ENCODE measurements around the gene TRPM4.

DNA sequence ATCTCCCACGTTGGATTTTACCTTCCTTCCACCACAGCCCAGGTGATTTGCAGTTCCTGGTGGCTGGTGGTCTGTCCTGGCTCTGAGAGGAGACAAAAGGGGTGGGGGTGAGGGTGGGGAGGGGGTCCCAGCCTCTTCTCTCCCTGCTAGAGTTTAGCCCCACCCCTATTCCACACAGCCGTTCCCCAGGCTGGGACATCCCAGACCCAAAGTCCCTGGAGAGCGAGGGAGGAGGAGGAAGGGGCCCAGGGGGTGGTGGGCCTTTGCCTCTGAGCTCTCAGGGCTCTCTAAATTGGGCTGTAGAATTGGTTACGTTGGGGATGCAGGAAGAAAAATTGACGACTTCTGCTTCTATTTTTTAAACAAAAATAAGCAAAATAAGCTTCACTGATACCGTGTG lies 85.5 kb downstream of the TRPM4 start:
- no peak for TF ChIP-seq SP1 (IDR thresholded peaks at IDR 0.05)
- TF ChIP-seq TARDBP (IDR thresholded peaks at IDR 0.05): no peak
- no peak for TF ChIP-seq BHLHE40 (IDR thresholded peaks at IDR 0.05; ENCODE audit: borderline replicate concordance)
- no peak for TF ChIP-seq SUZ12 (IDR thresholded peaks at IDR 0.05)
- no peak for TF ChIP-seq L3MBTL2 (conservative IDR thresholded peaks at IDR 0.05)
- no peak for TF ChIP-seq ELF4 (IDR thresholded peaks at IDR 0.05)
- no peak for TF ChIP-seq HDGF (IDR thresholded peaks at IDR 0.05; ENCODE audit: borderline replicate concordance)
- no peak for TF ChIP-seq ARNT (IDR thresholded peaks at IDR 0.05)

Data from HEK293T (cell line).